Amniotic epithelial cell (primary cell): ENCODE data around the gene GJB2.

Experiments
- DNase-seq: peaks from one replicate; pipeline ENCODE4 v3.0.0-alpha.2; 2010; ENCODE audit warnings: low read depth

Gene GJB2

DNA sequence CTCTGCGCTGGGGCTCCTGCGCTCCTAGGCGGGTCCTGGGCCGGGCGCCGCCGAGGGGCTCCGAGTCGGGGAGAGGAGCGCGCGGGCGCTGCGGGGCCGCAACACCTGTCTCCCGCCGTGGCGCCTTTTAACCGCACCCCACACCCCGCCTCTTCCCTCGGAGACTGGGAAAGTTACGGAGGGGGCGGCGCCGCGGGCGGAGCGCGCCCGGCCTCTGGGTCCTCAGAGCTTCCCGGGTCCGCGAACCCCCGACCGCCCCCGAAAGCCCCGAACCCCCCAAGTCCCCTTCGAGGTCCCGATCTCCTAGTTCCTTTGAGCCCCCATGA, at the start of gene GJB2:
Gene GJB2, minus strand, starts transcription at position 103 of the 326 bp plus-strand sequence. CDS start 3,357 bp downstream, outside the sequence.
- no peak for DNase-seq

DNA sequence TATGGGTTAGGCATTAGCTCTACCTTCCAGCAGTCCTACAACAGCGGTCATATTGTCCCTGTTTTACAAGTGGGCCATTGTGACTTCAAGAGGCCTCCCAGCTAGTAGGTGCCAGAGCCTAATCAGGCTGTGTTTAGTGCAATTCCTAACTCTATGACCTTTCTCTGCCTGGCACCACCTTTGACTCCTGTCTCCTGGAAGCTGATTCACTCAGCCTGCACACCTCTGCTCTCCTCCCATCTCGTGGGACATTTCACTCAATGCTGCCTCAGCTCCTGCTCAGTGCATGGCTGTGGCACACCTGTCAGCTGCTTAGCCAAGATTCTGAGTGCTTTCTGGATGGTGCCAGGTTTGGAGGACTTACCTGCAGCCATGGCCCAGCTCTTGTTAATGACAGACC, 48.9 kb upstream of the GJB2 start:
- no peak for DNase-seq

DNA sequence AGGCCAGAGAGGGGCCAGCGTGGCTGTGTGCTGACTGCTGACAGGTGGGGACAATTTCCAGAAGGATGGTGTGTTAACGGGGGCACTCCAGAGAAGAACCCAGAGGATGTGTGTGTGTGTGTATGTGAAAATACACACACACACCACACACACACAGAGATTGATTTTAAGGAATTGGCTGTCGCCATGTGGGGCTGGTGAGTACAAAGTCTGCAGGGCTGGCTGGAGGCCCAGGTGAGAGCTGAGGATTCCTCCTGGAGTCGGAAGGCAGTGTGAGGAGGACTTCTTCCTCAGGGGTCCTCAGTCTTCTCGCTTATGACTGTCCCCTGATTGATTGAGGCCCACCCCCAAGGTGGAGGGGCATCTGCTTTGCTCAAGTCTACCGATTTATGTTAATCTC, 47.0 kb upstream of the GJB2 start:
- DNase-seq: no peak

DNA sequence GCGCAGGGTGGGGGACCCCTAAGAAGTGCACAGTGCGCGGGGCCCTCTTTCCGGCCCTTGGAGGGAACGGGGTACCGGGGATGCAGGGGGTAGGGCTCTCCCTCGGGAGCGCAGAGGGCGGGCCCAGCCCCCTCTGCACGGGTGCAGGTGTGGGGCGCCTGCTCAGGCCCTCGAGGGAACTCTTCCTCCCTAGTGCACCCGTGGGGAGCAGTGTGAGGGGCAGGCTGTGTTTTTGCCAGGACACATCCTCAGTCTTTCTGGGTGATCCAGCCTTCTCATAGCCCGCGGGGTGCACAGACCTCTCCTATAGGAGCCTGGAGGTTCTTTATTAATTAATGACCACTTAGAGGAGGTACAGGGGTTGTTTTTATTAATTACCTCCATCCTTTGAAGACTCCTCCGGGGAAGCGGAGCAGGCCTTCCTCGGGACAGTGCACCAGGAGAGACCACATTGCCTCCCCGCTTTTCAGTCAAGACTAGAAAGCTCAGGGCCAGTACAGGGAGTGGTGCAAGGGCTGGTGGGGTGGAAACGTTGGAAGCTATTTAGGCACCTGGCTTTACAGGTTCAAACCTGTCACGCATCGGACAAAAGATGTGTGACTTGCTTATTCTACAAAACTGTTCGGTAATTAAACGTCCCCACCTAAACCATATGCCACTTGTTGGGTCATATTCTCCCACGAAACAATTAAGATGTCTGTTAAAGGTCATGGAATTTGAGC, 40.0 kb upstream of the GJB2 start:
- no peak for DNase-seq

DNA sequence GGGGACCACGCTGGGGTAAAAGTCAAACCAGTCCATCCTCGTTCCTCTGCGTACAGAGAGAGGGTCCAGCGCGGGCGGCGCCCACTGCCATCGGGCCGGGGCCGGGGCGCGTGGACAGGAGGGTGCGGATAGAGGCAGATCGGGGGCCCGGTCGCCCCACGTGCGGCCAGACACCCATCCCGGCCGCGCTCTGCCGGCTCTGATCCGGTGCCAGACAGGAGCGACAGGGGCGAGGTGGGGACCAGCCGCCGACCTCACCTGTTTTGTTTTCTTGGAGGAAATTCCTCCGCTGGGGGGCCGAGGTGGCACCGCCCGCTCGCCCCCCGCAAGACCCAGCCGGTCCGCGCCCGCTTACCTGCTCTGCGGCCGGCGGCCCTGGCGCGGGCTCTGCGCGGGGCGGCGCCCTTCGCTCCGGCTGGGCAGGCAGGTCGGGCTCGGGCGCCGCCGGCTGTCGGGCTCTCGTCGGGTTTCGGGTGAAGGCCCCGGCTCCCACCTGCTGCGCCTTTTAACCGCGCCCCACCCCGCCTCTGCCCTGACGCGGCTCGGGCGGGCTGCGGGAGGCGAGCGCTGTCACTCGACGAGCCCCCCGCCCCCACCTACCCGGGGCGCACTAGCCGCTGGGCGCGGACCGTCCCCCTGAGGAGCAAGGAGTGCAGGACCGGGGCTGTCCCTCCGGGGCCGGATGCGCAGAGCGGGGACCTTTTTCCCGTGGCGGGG, 39.3 kb upstream of the GJB2 start, which contains the start of gene GJB6:
Gene GJB6, minus strand, starts transcription at position 481 of the 717 bp plus-strand sequence. CDS start 8,839 bp downstream, outside the sequence.
- no peak for DNase-seq

DNA sequence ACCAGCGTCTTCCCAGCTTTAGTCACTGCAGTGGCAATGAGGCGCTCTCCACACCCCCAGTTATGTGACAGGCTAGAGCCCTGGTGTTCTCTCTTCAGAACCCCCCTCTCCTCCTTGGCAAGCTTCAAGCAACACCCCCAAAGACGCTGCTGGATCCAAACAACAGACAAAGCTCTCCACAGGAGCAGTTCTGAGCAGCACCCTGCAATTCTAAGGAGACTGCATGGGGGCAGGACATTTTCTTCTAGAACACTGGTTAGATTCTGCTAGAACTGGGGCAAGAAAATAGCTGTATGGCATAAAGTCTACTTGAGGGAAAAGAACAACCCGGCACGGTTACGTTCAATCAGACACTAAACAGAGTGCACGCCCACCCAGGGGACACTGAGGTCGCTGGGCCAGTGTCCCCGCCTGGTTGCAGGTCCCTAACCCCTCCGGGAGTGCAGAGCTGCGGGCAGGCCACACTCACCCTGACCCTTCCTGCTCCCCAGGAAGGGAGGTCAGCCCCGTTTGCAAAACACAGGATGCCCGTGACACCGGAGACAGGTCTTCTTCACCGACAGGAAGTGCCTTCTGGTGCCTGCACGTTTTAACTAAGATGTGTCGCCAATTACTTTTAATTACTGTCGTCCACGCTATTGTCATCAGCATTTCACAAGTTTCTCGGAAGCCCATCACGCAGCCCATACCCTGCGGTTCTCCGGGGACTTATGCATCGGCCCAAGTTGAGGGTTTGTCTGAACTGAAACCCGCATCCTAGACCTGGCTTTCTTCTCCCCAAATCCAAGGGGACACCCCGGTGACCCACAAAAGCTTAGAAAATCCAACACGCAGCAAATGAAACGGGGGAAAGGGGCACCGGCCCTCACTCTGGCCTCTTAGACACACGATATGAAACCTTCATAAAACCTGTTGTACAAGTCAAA, 38.4 kb upstream of the GJB2 start:
- no peak for DNase-seq

DNA sequence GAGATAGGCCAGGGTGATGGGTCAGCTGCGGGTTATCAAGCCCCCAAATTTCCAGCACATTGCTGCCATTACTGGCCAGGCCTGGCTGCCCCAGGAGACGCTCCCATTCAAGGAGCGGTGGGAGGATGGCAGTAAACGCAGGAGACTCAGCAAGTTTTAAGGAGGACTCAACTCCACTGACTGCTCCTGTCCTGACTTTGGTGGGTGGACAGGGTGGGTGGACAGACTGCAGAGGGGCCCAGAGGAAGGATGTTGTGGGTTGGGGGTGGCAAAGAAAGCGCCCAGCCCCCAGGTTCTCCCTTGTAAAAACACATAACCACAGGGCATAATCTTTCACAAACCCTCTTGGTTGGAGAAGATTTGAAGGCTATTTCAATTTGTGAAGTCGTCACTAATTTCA, 35.0 kb upstream of the GJB2 start:
- no peak for DNase-seq

DNA sequence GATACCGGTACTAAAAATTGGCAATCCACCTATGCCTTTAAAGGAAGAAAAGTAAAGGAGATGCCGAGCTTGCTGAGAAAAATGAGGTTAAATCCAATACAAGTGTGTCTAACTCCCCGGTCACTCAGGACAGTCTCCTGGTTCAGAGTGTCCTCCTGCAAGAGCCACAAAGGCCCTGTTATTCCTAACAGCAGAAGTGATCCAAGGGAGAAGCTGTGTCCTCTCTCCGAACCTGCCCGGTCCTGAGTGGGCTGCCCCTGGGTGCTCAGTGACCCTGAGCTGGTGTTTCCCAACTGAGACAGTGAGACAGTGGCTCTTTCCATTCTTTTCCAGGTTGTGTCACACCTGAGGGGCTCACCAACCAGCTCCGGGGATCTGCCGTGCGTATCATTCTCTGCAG, 34.5 kb upstream of the GJB2 start:
- no peak for DNase-seq

DNA sequence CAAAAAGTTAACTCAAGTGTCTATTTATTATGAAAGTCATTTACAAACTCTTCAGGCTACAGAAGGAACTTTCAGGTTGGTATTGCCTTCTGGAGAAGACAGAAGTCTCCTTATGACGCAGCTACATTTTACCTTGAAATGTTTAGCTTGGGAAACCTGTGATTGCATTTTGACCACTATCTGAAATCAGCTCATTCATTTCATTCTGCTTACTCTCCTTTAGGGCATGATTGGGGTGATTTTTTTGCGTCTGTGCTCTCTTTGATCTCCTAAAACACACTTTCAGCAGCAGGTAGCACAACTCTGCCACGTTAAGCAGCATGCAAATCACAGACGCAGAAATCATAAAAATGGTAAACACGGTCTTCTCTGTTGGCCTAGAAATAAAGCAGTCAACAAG, 29.8 kb upstream of the GJB2 start:
- no peak for DNase-seq

DNA sequence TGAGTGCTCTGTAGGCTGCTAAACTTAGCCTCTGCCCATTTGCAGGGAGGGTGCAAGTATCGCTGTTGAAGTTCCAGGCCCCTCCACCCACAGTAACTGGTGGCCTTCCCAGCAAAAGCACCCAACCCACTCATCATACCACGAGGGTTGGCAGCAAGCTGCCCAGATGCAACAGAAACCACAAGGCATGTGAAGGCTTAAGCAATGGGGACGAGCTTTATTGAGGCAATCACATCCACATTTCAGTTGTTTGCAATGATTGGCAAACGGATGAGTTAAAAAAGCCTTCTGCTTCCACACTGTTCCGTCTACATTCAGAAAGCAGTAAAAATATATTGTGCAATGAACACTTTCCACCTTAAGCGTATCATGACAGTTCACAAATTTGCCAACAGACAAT, 29.0 kb upstream of the GJB2 start:
- DNase-seq: peak; percentile 35

DNA sequence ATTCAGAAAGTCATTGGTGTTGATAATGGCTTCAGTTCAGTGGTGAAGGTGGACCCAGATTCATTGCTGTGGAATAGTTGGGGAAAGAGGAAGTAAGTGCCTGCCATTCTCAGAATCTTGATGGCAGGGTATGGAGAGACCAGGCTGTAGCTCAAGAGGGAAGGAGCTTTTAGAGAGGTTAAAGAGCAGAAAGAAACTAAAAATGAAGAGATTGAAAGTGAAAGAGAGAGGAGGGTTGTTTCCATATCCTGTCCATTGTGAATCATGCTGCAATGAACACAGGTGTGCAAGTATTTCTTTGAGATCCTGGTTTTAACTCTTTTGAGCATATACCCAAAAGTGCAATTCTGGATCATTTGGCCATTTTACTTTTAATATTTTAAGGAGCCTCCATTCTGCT, 26.8 kb upstream of the GJB2 start:
- no peak for DNase-seq

DNA sequence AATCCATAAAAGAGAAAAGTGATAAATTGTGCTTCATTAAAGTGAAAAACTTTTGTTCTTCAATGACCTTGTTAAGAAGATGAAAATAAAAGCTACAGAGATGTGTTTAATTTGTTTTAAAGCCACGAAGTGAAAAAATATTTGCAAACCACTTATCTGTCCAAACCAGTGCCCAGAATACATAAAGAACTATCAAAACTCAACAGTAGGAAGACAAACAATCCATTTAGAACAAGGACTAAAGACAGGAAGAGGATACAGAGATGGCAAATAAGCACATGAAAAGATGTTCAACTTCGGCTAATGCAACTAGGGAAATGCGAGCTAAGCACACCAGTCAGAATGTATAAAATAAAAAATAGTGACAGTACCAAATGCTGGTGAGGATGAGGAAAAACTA, 24.4 kb upstream of the GJB2 start:
- no peak for DNase-seq

DNA sequence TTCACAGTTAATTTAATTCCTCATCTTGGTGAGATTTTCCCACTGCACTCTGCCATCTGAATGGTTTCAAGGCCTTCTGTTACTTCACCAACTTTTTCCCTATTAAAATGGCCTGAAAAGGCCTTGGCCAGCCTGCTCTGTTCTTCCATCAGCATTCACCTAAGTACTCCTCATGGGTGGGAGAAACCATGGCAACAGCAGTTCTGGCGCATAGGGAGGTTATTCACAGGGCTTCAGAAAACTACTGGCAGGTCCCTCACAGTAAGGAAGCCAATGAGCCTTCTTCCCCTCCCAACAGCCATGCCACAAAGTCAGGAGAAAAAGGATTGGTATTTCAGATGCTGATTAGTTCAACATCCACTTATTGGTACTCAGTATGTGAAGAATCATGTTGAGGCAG, 17.2 kb upstream of the GJB2 start:
- DNase-seq: no peak

DNA sequence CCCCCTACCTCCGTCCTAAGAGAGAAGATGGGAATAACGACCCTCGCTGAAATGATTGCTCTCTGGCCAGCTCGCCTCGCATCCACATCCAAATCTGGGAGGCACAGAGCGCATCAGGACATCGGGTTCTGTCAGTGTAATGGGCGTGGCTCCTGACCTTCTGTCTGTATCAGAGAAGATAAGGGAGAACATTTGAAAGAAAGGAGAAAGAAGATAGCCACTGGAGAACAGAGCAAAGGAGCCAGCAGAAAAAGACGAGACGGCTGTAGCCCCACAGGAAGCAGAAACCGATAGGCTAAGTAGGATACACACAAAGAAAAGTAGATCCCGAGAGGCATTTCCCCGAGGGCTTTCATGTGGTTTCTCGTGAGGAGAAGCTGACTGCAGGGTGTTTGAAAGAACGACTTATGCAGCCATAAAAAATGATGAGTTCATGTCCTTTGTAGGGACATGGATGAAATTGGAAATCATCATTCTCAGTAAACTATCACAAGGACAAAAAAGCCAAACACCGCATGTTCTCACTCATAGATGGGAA, 14.0 kb upstream of the GJB2 start:
- DNase-seq: no peak

DNA sequence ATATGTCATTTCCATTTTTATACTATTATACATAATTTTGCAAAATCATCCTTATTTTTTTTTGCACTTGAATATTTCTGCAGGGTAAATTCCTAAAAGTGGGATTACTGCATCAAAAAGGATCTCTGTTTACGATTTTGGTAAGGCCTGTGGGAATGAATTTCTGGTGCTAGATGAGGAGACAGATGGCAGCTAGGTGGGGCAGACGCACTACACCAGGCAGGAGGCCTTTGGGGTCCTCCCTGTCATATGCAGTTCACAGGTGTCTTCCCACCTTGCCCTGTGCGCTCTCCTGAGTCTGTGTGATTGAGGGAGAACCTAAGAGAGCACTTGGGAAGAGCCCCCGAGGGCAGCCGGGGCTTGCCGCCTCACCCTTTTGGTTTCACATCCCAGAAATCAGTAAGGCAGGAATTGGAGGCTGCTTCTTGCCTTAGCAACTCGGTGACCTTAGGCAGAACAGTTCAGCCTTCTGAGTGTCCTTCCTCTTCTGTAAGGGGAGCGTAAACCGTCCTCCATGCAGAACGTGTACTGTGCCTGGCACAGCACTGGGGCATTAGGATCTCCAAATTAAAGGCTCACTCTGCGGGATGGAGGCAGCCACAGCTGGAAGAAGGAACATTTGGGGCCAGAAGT, 13.4 kb upstream of the GJB2 start:
- DNase-seq: no peak

DNA sequence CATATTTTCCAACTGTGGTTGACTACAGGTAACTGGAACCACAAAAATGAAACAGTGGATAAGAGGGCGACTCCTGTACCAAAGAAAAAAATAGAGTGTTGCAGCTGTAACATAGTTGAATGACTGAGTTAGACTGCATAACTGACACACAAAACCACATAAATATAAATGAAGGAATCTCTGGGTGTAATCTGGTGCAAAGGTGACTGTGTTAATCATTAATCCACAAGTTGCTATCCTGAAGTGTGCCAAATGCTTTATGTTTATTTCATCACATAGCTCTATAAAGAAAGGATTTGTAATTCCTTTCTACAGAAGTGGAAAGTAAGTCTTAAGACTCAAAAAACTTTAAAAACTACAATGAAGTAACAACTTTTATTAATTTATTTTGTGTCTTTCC, 6.0 kb upstream of the GJB2 start:
- DNase-seq: peak; percentile 64

DNA sequence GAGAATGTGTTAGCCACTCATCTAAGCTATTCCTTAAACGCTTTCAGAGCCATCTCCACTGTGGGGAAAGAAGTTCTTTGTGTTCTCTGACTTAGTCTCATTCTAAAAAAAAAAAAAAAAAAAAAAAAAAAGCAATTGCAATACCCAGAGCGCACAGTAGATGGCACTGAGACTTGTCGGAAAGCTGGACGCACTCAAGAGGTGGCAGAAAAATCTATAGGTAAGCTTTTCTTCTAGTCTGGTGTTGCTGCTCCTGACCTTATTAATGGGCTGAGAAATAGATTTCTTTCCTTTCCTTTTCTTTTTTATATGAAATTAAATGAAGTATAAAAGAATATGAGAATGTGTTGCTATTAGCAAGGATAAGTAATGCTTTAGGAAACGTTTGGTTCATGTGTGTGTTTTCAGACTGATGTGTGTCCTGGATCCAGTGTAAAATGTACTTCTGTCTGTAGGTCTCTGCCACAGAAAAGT, 4.7 kb upstream of the GJB2 start:
- peak; percentile 50 for DNase-seq

DNA sequence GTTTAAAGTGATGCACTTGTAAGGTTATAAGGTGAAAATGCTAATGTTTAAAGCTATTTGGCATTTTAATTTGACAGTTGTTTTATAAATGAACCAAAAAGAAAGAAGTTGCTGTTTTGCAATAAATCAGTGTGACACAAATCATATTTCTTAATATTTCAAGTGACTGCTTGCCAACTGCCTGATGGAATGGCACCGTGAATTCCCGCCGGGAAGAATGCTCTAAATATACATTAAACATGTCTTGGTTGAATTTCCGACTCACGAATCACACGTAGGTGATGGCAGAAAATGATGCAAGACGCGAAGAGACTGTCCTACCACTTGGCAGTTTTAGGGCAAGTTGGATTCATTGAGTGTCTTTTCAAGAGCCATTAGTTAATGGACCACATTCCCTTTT, 3.1 kb upstream of the GJB2 start:
- DNase-seq: no peak

DNA sequence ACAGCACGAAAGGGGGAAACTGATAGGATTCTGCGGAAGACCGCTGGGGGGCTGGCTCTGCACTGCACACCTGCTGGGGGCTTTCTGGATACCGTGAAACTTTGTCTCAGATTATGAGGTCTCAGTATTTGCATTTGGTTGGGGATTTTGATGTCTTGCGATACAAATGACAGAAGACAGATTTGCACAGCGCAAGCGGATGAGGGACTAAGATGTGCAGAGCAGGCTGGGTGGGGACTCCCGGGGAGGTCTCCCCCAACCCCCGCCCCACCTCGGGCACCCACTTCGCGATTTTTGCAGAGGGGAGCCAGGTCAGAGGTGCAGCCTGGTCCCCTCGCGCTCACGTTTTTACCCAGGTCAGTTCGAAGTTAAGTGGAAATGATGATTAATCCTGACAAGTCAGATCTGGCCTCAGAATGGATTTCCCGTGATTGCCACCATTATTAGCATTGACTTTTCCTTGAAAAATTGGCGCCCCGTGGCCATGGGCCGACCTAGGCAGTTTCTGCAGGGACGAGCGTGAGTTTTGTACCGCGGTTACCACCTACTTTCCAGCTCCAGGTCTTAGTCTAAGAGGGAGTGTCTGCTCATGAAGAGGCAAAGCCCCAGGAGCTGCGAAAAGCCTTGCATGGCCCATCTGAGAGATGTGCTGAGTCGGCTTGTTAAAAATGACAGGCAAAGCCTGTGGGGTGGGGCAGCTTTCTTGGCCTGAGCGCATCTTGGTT, 1.3 kb upstream of the GJB2 start:
- no peak for DNase-seq

DNA sequence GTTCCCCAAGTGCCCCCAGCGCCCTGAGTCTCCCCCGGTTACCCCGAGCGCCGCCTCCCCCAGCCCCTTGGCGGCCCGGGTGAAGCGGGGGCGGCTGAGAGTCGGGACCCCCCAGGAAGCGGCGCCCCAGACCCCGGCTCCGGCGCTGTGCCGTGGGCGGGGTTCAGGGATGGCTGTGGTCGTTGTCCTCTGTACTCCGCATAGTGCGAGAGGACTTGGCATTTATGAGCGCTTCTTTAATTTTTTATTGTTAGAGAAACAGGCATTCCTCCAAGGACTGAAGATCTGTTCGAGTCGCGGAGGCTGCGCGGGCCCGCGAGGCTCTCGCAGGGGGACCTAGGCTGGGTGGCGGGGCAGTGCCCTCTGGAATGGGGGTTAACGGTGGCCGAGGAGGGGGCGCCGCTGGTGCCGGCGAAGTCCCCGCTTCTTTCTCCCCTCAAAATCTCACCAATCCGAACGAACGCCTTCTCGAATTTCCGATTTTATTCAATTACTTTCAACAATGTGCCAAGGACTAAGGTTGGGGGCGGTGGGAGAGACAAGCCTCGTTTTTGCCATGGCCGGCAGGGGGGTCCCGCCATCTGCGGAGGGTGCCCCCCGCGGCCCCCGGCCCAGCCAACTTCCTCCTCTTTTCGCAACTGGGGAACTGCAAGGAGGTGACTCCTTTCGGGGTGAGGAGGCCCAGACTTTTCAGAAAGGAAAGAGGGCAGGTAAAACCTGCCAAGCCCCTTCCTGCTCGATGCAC, 596 bp upstream of the GJB2 start:
- no peak for DNase-seq
